ENCODE measurements around the gene FBXL7. TPM values are rescaled to one million over a fixed set of nuclear protein-coding genes. Genes with fewer than 3 reads are reported as not detected.

The FBXL7 gene
- total and polyA plus RNA-seq, 2 donors (not counting 3 experiments of a cell fraction or from before 2014, with no cell fraction given): 23.5 to 32.2 TPM

GRCh38 chr5:15570491-15570890 lies 70.5 kb downstream of the FBXL7 start:
- FAIRE-seq (no peak), DNase-seq (ENCODE audit: low read depth, low spot score) (no peak)
- H3K36me3 ChIP-seq (ENCODE audit: control insufficient read depth in 2 of 2, extremely low read depth in 1 of 2, insufficient read depth in 2 of 2, low read length in 2 of 2): no peaks in the 10 kb centered on the region
- no peak for TF ChIP-seq MYC (IDR thresholded peaks at IDR 0.05; ENCODE audit: low read depth, low read length)
- H3K9me1 ChIP-seq (replicated peaks; ENCODE audit: control insufficient read depth, extremely low read depth, insufficient read depth, low read length): no peaks in the 10 kb centered on the region
- H3K9ac ChIP-seq (replicated peaks; ENCODE audit: extremely low read depth, insufficient read depth, low read length): no peak overlapping the region
- H4K20me1 ChIP-seq (replicated peaks; ENCODE audit: control insufficient read depth, extremely low read depth, insufficient read depth, low read length): peaks cover 9% of the 10 kb centered on the region
- no peak overlapping the region for H3K4me2 ChIP-seq (ENCODE audit: insufficient read depth, low read length)
- dilution Hi-C loops (cut with MboI; ENCODE audit: extremely low pct_ligation_motif_present, low sequenced_read_pairs): no loop called here
- CTCF ChIA-PET: interaction anchor here (0.7 kb wide), 2 partner anchors 16 to 59 kb away, joined by 3 to 4 read pairs; no protein-coding TSS in a partner anchor
- peaks cover 18% of the 10 kb centered on the region for H3K4me1 ChIP-seq (ENCODE audit: control insufficient read depth, extremely low read depth, insufficient read depth, low read length)
- H3K79me2 ChIP-seq (ENCODE audit: control insufficient read depth, insufficient read depth, low read length): peaks cover 8% of the 10 kb centered on the region
- intact Hi-C loops (cut with micrococcal nuclease): loop anchor here (10.0 kb wide), 1 partner anchor 424 kb away; no protein-coding TSS in a partner anchor
- no peak overlapping the region for H2AFZ ChIP-seq (ENCODE audit: low read depth, low read length)
- POLR2A ChIA-PET: no interaction called here
- H3K9me3 ChIP-seq (replicated peaks; ENCODE audit: control insufficient read depth, insufficient read depth, low read length): no peaks in the 10 kb centered on the region
- no peak overlapping the region for H3K4me3 ChIP-seq (replicated peaks in 1 of 3; ENCODE audit: insufficient read depth in 1 of 3, low read depth in 1 of 3, low read length in 3 of 3)
- no peak overlapping the region for H3K27ac ChIP-seq (ENCODE audit: insufficient read depth, low read depth, low read length)
- no TSS peak for BruUV-seq (replicated peaks)
- H3K27me3 ChIP-seq (ENCODE audit: control insufficient read depth in 2 of 2, insufficient read depth in 2 of 2, low read length in 2 of 2): no peaks in the 10 kb centered on the region

GRCh38 chr5:15571081-15571480 lies 71.1 kb downstream of the FBXL7 start:
- Histone ChIP-seq H3K9me3 (replicated peaks; ENCODE audit: control insufficient read depth, insufficient read depth, low read length) (no peaks in the 10 kb centered on the region), H3K4me1 (ENCODE audit: control insufficient read depth, extremely low read depth, insufficient read depth, low read length) (peaks cover 18% of the 10 kb centered on the region), H2AFZ (ENCODE audit: low read depth, low read length) (no peak overlapping the region), H3K9ac (replicated peaks; ENCODE audit: extremely low read depth, insufficient read depth, low read length) (no peak overlapping the region), H3K4me2 (ENCODE audit: insufficient read depth, low read length) (peak overlapping the region; percentile 11), H3K27me3 (ENCODE audit: control insufficient read depth in 2 of 2, insufficient read depth in 2 of 2, low read length in 2 of 2) (no peaks in the 10 kb centered on the region), H4K20me1 (replicated peaks; ENCODE audit: control insufficient read depth, extremely low read depth, insufficient read depth, low read length) (peaks cover 9% of the 10 kb centered on the region), H3K4me3 (replicated peaks in 1 of 3; ENCODE audit: insufficient read depth in 1 of 3, low read depth in 1 of 3, low read length in 3 of 3) (no peak overlapping the region), H3K36me3 (ENCODE audit: control insufficient read depth in 2 of 2, extremely low read depth in 1 of 2, insufficient read depth in 2 of 2, low read length in 2 of 2) (no peaks in the 10 kb centered on the region), H3K79me2 (ENCODE audit: control insufficient read depth, insufficient read depth, low read length) (peaks cover 11% of the 10 kb centered on the region), H3K9me1 (replicated peaks; ENCODE audit: control insufficient read depth, extremely low read depth, insufficient read depth, low read length) (no peaks in the 10 kb centered on the region), H3K27ac (ENCODE audit: insufficient read depth, low read depth, low read length) (no peak overlapping the region)
- FAIRE-seq (no peak), DNase-seq (ENCODE audit: low read depth, low spot score) (peak; percentile 62)
- intact Hi-C loops (cut with micrococcal nuclease) (loop anchor here (10.0 kb wide), 1 partner anchor 424 kb away; no protein-coding TSS in a partner anchor), dilution Hi-C loops (cut with MboI; ENCODE audit: extremely low pct_ligation_motif_present, low sequenced_read_pairs) (no loop called here)
- BruUV-seq (replicated peaks): no TSS peak
- ChIA-PET CTCF (interaction anchor here (0.7 kb wide), 2 partner anchors 16 to 59 kb away, joined by 3 to 4 read pairs; no protein-coding TSS in a partner anchor), POLR2A (no interaction called here)
- no peak for TF ChIP-seq MYC (IDR thresholded peaks at IDR 0.05; ENCODE audit: low read depth, low read length)
- TF ChIP-seq JUN (IDR thresholded peaks at IDR 0.05; ENCODE audit: borderline replicate concordance, insufficient read depth, insufficient read length, low read depth): no peak
- no peak for TF ChIP-seq POLR2A (IDR thresholded peaks at IDR 0.05; ENCODE audit: low read depth, low read length)
- TF ChIP-seq FOS (IDR thresholded peaks at IDR 0.05; ENCODE audit: borderline replicate concordance, insufficient read depth, low read length): no peak
- no peak for TF ChIP-seq MAX (IDR thresholded peaks at IDR 0.05; ENCODE audit: insufficient read depth, insufficient read length)
- no peak for TF ChIP-seq GATA2 (IDR thresholded peaks at IDR 0.05; ENCODE audit: insufficient read depth, insufficient read length, low read depth, low read length)
- TF ChIP-seq, protein P1, sequence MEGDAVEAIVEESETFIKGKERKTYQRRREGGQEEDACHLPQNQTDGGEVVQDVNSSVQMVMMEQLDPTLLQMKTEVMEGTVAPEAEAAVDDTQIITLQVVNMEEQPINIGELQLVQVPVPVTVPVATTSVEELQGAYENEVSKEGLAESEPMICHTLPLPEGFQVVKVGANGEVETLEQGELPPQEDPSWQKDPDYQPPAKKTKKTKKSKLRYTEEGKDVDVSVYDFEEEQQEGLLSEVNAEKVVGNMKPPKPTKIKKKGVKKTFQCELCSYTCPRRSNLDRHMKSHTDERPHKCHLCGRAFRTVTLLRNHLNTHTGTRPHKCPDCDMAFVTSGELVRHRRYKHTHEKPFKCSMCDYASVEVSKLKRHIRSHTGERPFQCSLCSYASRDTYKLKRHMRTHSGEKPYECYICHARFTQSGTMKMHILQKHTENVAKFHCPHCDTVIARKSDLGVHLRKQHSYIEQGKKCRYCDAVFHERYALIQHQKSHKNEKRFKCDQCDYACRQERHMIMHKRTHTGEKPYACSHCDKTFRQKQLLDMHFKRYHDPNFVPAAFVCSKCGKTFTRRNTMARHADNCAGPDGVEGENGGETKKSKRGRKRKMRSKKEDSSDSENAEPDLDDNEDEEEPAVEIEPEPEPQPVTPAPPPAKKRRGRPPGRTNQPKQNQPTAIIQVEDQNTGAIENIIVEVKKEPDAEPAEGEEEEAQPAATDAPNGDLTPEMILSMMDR (IDR thresholded peaks at IDR 0.05; ENCODE audit: extremely low read depth in 1 of 2, insufficient read depth in 1 of 2, low read depth in 1 of 2, low read length in 2 of 2): no peak
- no peak for TF ChIP-seq EZH2 (IDR thresholded peaks at IDR 0.05; ENCODE audit: borderline replicate concordance, low read depth, low read length, severe bottlenecking)
- no peak for TF ChIP-seq POLR2AphosphoS5 (IDR thresholded peaks at IDR 0.05; ENCODE audit: insufficient read depth, low read depth, low read length)

All from endothelial cell of umbilical vein (primary cell).